Testis (tissue), 2 donors: ENCODE measurements around the gene DAB2IP.

Experiments used
- CTCF ChIP-seq, 3 experiments: fragments of 450-650 bp in 2 of 3; fragments of 200-600 bp in 1 of 3; sonication (generic) in 1 of 3; IDR thresholded peaks; one replicate each; pipeline ENCODE4 v1.5.1; 2016 to 2019; ENCODE audit warnings: antibody characterized with exemption in 3 of 3, mild to moderate bottlenecking in 2 of 3, moderate library complexity in 1 of 3
- POLR2A ChIP-seq: fragments of 450-650 bp; IDR thresholded peaks from one replicate; pipeline ENCODE4 v1.6.1; 2017; ENCODE audit warnings: antibody characterized with exemption, mild to moderate bottlenecking, moderate library complexity

- TF ChIP-seq CTCF (IDR thresholded peaks at IDR 0.05) (no peak), POLR2A (no peak)
Measured at GRCh38 chr9:121672986-121673385, 21.6 kb downstream of the DAB2IP start.
